GM19463 (cell line): ENCODE results near the gene NOS1AP.

Experiments used
- ATAC-seq: cut with Tn5 transposase; IDR thresholded peaks from one replicate; pipeline ENCODE4 v1.9.1; 2021; ENCODE audit warnings: mild to moderate bottlenecking, moderate library complexity; ENCODE audit not compliant: unreplicated experiment

The NOS1AP gene

DNA sequence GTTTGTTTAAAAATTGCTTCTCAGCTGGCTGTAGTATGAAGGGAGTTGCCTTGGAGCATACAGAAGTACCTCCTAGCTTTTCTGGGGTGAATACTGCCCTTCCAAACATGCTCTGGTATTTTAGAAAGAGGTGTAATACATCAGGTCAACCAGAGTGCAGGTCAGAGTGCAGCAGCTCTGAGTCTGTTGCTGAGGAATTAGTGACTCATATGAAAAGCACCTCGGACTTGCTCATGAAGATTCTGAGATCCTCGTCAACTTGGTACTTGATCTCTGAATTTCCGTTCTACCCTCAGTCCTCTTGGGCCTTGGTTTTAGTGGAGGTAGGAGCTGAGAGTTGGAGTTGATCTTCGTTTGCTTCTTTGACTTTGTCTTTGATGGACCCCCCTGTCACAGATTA is 67.3 kb downstream of the NOS1AP start:
- ATAC-seq = no peak

GRCh38 chr1:162137179-162137960 is 67.9 kb downstream of the NOS1AP start:
- no peak for ATAC-seq

DNA sequence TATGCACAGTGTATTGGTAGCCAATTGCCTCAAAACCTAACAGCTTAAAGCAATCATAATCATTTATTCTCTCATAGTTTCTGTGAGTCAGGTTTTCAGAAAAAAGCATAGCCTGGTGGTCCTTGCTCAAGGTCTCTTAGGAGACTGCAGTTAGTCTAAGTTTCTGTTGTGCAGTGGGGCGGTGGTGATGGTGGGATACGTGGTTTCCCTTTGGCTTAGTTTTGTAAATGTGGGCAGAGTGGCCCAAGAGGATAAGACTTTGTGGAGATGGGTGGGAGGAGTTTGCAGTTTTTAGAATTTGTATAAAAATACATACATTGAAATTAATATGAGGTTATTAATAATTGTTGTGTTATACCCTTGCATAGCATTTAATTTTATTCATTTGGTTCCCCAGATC is 68.6 kb downstream of the NOS1AP start:
- no peak for ATAC-seq

DNA sequence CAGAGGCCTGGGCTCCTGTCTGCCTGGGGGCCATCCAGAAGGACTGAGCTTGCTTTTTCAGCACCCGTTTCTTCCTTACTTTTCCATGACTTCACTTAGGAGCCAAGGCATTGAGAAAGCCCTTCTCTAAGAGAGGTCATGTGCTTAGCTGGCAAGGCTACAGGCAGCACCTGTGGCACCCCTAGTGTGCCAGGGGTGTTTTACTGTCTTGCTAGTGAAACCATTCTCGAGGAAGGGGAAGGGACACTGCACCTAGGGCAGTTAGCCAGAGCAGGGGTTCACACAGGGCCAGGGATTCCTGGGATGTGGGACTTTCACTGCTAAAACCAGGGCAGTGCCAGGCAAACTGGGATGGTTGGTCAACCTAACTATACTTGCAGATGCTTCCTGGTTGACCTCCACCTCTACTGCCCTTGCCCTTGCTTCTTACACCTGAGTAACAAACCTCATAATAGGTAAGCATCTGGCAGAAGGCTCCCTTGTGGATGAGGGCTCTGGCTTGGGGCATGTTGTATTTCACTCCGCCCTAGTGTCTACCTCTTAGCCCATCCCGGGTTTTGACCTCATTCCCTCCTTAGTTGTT is 69.2 kb downstream of the NOS1AP start:
- ATAC-seq = no peak

DNA sequence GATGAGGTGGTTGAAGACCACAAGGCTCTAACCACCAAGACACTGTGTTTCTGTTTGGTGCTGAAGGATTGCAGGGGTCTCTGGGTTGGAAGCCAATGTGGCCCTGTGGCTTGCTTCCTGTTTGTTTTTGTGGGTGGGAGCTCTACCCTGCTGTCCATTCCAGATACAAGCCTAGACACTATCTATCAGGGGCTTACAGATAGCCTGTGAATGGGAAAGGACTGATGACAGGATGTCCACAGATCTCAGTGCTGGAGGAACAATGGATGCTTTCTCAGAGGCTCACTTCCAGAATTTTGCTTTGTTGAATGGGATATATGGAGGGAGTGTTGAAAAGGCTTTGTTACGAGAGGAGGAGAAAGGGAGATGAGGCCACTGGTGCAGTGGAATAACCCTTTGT is 69.7 kb downstream of the NOS1AP start:
- ATAC-seq = no peak

- no peak for ATAC-seq
Observed at GRCh38 chr1:162141281-162142054, 72.0 kb downstream of the NOS1AP start.

DNA sequence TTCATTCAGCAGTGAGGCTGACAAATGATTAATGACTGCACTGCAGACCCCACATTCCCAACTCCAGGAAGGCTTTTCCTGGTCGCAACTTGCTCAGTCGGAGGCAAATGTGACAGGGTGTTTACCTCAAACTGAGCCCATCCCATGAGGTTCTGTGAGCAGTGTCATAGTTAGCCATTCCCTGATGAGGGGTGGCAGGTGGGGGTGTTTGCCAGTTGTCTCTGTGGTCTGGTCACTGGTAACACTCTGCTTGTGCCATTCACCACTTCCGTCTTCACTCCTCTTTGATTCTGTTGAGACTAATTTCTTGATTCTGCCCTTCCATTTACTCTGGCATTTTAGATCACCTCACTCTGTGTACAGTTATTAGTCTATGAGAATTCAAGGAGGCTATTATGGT is 73.5 kb downstream of the NOS1AP start:
- no peak for ATAC-seq

DNA sequence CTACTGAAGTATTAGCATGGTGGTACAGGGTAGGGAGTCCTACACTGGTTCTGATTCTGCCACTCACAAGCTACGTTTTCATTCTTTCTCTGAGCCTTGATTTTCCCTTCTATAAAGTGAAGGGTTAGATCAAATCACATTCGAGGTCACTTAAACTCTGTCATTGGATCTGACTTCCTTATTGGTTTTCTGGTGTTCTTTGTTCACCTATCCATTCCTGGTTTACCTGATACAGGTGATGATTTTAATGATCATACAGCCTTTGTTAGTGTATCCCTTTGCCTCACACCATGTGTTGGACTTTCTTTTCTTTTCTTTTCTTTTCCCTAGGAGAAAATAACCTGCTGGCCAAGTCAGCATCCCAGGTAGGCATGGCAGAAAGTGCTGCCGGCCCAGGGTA is 74.8 kb downstream of the NOS1AP start:
- no peak for ATAC-seq

DNA sequence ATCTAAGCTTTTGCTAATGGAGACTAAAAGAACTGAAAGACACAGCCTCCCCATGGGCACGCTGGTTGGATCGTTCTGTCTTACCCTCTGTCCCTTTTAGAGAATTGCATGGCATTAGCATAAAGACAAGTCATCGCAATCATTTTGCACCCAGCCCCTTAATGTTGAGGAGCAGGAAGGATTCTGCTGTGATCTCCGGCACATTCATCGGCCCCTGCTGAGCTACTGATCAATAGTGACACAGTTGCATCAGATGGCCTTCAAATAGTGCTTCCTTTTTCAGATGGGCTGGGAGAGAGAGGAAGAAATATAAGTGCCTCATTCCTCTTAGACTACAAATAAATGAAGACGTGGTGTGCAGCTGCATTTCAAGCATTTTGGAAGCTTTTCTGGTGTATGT is 75.4 kb downstream of the NOS1AP start:
- no peak for ATAC-seq

GRCh38 chr1:162145280-162145965 is 75.9 kb downstream of the NOS1AP start:
- no peak for ATAC-seq

DNA sequence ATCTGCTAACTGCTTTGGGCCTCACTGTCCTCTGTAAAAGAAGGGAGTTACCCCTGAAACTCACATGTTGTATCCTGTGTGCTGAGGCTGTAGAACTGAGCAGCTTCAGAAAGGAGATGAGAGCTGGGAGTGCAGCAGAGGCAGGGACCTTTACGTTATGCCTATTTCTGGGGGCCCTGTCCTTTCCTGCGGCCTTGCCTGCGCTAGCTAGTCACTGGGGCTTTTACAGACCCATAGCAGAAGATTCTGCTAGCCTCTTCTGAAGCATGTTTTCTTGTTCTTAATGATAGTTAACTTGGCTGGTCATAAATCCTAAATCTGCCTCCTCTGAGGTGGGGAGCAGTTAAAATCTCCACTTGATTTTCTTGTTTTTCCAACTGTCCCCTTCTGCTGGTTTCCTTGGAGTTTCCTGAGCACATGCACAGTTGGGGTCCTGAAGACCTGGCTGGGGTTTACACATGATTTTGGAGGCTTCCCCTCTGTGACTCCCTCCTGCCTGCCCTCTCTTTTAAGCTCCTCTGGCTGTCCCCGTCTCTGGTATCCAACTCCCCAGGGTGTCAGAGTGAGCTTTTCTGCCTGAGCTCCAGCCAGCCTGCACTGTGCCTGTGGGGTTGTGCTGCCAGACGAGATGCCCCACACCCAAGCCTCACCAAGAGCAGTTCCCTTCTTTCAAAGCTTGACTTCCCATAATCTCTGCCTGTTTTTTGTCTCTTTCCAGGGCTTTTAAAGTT is 76.6 kb downstream of the NOS1AP start:
- no peak for ATAC-seq

DNA sequence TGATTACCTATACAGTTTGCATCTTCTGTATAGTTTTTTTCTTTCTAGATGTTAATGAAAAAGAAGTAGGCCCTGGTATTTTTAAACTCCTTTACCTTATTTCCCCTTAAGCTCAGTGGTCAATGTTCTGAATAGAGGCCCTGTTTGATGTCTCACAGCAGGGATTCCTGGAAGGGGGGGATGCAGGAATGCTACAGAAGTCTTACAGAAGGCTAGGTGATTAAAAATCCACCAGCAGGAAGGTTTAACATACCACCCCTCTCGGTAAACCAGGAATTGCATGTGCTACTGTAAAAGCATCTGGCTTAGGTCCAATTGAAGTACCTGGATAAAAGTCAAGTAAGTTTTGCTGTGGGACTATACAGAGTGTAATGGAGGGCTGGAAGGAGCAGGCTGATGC is 78.3 kb downstream of the NOS1AP start:
- no peak for ATAC-seq

- ATAC-seq = no peak
Observed at GRCh38 chr1:162150112-162150511, 80.6 kb downstream of the NOS1AP start.

GRCh38 chr1:162151900-162152829 is 82.7 kb downstream of the NOS1AP start:
- ATAC-seq = peak; percentile 78

DNA sequence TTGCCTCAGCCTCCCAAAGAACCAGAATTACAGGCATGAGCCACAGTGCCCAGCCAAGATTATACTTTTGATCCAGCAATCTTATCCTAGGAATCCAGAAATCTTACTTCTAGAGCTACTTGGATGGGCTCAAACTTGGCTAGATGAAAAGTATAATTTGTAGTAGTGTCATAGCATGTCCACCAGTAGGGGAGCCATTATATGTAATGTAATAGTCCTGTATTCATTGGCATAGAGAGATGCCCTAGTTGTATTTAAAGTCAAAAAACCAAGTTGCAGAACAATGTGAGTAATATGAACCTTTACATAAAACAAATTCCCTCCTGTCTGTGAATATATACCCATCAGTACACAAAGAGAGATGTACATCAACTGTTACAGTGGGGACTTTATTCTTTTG is 83.9 kb downstream of the NOS1AP start:
- ATAC-seq = no peak

DNA sequence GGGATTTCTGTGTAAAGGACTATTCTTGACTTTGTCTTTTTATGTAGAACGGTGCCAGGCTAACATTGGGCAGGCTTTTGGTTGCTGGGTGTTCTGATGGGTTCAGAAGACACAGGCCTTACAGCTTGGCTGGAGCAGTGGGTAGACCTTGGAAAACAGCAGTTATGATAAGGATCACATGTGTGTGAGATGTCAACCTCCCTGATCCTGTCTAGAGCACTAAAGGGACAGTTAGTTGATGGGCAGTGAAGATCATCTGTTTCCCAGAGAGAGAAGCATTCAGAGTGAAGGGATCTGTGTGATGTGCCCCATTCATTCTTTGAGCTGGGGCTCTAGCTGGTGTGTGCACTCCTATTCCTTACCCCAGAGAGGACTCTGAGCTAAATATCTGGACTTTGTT is 88.0 kb downstream of the NOS1AP start:
- ATAC-seq = no peak

GRCh38 chr1:162158624-162159271 is 89.3 kb downstream of the NOS1AP start:
- no peak for ATAC-seq

DNA sequence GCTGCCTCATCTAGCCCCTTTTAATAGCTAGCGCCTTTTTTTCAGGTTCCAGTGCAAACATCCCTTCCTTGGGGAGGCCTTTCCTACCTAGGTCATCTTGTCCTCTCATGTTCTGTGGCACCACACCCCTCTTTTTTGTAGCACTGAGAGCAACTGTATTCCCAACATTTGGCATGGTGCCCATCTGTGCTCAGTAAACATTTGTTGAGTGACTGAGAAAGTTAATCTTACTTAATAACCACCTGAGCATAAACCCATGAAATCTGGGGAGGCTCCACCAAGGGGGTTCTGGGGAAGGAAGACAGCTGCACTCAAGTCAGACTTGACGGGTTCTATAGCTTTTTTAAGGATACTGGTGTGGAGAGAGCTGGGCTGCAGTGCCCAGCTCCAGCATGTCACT is 90.0 kb downstream of the NOS1AP start:
- no peak for ATAC-seq

DNA sequence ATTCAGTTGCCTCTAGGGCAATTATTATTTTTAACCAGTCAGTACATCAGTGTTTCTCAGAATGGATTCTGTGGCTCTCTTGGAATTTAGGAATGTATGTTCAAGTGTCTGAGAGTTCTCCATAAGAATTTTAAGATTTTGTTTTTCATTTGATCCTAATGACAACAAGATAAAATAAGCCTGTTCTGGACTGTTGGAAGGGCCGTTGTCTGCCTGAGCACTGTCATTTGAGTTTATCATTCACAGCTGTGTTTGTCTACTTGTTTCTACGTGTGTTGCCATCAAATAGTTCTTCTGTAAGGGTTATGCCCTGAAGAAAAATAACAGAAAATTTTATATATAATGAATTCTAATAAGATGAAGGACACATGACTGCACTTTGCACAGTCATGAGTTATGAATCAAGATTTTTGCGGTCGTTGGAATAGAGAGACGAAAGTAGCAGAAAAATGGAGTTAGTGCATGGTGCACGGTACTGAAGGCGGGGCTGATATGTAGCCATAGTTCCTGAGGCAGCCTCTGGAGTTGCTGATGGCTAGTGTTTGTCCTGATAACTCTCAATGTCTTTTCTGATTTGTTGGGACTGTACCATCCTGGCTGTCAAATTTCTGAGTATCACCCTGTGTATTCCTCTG is 92.5 kb downstream of the NOS1AP start:
- ATAC-seq = no peak
